Esophagus muscularis mucosa (tissue), 4 donors: ENCODE results near the gene AMOT. TPM values are rescaled to one million over a fixed set of nuclear protein-coding genes. Genes with fewer than 3 reads are reported as not detected.

ENCODE experiments used
- DNase-seq: peaks from one replicate; pipeline ENCODE4 v3.0.0-alpha.2; 2017; ENCODE audit errors: extremely low spot score
- H3K27ac ChIP-seq, 4 donors: fragments of 200-600 bp; sonication (generic); replicated peaks in 1 of 4; 1 replicate in 3 of 4; 2 replicates in 1 of 4; pipeline ENCODE4 v1.5.1; 2016 to 2019; ENCODE audit warnings: mild to moderate bottlenecking in 1 of 4
- H3K27me3 ChIP-seq, 4 donors: fragments of 200-600 bp; sonication (generic); one replicate each; pipeline versions ENCODE4 v1.5.1 to v1.6.0; 2016 to 2019
- H3K36me3 ChIP-seq, 4 donors: fragments of 200-600 bp; sonication (generic); one replicate each; pipeline ENCODE4 v1.5.1; 2016 to 2019
- H3K4me1 ChIP-seq, 4 donors: fragments of 200-600 bp; sonication (generic); one replicate each; pipeline ENCODE4 v1.5.1; 2016 to 2019
- H3K4me3 ChIP-seq, 4 donors: fragments of 200-600 bp; sonication (generic); 1 replicate in 2 of 4; 2 replicates in 2 of 4; pipeline ENCODE4 v1.5.1; 2016 to 2019; ENCODE audit warnings: mild to moderate bottlenecking in 4 of 4, moderate library complexity in 1 of 4
- H3K9me3 ChIP-seq, 4 donors: fragments of 200-600 bp; sonication (generic); 1 replicate in 3 of 4; 2 replicates in 1 of 4; pipeline ENCODE4 v1.5.1; 2016 to 2019
- EP300 ChIP-seq: sonication (generic); formaldehyde crosslinking; IDR thresholded peaks from one replicate; pipeline ENCODE4 v1.6.1; 2017; ENCODE audit warnings: antibody characterized with exemption
- POLR2A ChIP-seq: fragments of 450-650 bp; IDR thresholded peaks from one replicate; pipeline ENCODE4 v1.6.1; 2017; ENCODE audit warnings: antibody characterized with exemption, moderate library complexity, mild to moderate bottlenecking, low read depth
- POLR2AphosphoS5 ChIP-seq, 2 donors: sonication (generic); formaldehyde crosslinking; IDR thresholded peaks; one replicate each; pipeline ENCODE4 v1.6.1; 2017; ENCODE audit warnings: antibody characterized with exemption in 2 of 2
- WGBS: methylation state at CpG from one replicate; pipeline ENCODE4 v1.1.5; 2018; 5-methylcytosine and 5-hydroxymethylcytosine counted together
- intact Hi-C: fragments of 100-400 bp; cut with DNase I; formaldehyde crosslinking; loops from one replicate; pipeline ENCODE4 v1.15.1; 2023
- total RNA-seq, 4 donors: library from RNA; depleted of rRNA; stranded (reverse); fragments of >200 nt; gene quantifications; one replicate each; pipeline versions ENCODE4 v1.1.0 to v1.2.1, GENCODE V29; 2016
- TF ChIP-seq, protein P1 (sequence below), 3 experiments: fragments of 200-600 bp in 2 of 3; fragments of 450-650 bp in 1 of 3; sonication (generic) in 2 of 3; IDR thresholded peaks; one replicate each; pipeline ENCODE4 v1.5.1; 2017 to 2019; ENCODE audit warnings: antibody characterized with exemption in 3 of 3, mild to moderate bottlenecking in 2 of 3, moderate library complexity in 1 of 3

The AMOT gene
- total RNA-seq, 4 donors from 2014 or later: 4.5 to 11.1 (median 9.2) TPM

DNA sequence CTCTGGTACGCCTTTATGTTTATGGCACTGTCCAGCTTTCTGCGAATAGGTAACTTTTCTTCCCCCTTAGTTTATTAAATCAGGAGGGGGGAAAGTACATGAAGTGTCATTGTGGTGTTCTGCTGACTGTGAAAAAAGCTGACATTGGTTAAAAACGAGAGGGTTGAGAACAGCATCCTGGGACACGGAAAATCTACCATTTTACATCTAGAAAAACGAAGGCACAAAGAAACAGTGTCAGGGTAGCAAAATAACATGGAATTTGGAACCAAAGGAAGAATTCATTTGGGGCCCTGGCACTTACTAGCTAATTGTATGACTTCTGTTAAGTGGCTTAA is 1.2 kb upstream of the AMOT start:
- Histone ChIP-seq H3K27me3 (no peaks in the 10 kb centered on the region), H3K36me3 (no peaks in the 10 kb centered on the region), H3K4me3 (peak overlapping the region; percentile 62 to 71 (median 66)), H3K4me1 (peaks cover 0 to 9% (median 3%) of the 10 kb centered on the region in 4 donors), H3K9me3 (no peaks in the 10 kb centered on the region), H3K27ac (peak overlapping the region; percentile 28 to 81 (median 72))
- WGBS: 45% methylated on average over 5 of the region's 5 CpGs
- TF ChIP-seq, protein P1, sequence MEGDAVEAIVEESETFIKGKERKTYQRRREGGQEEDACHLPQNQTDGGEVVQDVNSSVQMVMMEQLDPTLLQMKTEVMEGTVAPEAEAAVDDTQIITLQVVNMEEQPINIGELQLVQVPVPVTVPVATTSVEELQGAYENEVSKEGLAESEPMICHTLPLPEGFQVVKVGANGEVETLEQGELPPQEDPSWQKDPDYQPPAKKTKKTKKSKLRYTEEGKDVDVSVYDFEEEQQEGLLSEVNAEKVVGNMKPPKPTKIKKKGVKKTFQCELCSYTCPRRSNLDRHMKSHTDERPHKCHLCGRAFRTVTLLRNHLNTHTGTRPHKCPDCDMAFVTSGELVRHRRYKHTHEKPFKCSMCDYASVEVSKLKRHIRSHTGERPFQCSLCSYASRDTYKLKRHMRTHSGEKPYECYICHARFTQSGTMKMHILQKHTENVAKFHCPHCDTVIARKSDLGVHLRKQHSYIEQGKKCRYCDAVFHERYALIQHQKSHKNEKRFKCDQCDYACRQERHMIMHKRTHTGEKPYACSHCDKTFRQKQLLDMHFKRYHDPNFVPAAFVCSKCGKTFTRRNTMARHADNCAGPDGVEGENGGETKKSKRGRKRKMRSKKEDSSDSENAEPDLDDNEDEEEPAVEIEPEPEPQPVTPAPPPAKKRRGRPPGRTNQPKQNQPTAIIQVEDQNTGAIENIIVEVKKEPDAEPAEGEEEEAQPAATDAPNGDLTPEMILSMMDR (IDR thresholded peaks at IDR 0.05): no peak
- no peak for TF ChIP-seq POLR2A
- TF ChIP-seq EP300: no peak
- no peak for TF ChIP-seq POLR2AphosphoS5 (IDR thresholded peaks at IDR 0.05)
- no peak for DNase-seq
- intact Hi-C loops: no loop called here

GRCh38 chrX:112841114-112841819 is 636 bp upstream of the AMOT start:
- Histone ChIP-seq H3K36me3 (no peaks in the 10 kb centered on the region), H3K4me3 (peak overlapping the region; percentile 62 to 71 (median 66)), H3K27ac (peak overlapping the region; percentile 71 to 82 (median 77)), H3K4me1 (peaks cover 0 to 9% (median 3%) of the 10 kb centered on the region in 4 donors), H3K27me3 (no peaks in the 10 kb centered on the region), H3K9me3 (no peaks in the 10 kb centered on the region)
- intact Hi-C loops: no loop called here
- TF ChIP-seq EP300 (no peak), POLR2A (no peak), POLR2AphosphoS5 (IDR thresholded peaks at IDR 0.05) (peak in 1 of 2 donors; percentile 43)
- TF ChIP-seq, protein P1 (IDR thresholded peaks at IDR 0.05): no peak
- DNase-seq: peak; percentile 92
- 20% methylated on average over 33 of the region's 46 CpGs for WGBS

GRCh38 chrX:112839856-112840255 is 775 bp downstream of the AMOT start:
- intact Hi-C loops: no loop called here
- no peak for DNase-seq
- TF ChIP-seq POLR2A (no peak), EP300 (no peak), POLR2AphosphoS5 (IDR thresholded peaks at IDR 0.05) (no peak)
- TF ChIP-seq, protein P1 (IDR thresholded peaks at IDR 0.05): no peak
- Histone ChIP-seq H3K9me3 (no peaks in the 10 kb centered on the region), H3K27me3 (no peaks in the 10 kb centered on the region), H3K4me3 (peak overlapping the region; percentile 62 to 71 (median 66)), H3K27ac (peak overlapping the region in 3 of 4 donors; percentile 71 to 82 (median 81)), H3K4me1 (peaks cover 0 to 6% (median 3%) of the 10 kb centered on the region in 4 donors), H3K36me3 (no peaks in the 10 kb centered on the region)
- 32% methylated on average over 5 of the region's 5 CpGs for whole genome bisulfite sequencing

DNA sequence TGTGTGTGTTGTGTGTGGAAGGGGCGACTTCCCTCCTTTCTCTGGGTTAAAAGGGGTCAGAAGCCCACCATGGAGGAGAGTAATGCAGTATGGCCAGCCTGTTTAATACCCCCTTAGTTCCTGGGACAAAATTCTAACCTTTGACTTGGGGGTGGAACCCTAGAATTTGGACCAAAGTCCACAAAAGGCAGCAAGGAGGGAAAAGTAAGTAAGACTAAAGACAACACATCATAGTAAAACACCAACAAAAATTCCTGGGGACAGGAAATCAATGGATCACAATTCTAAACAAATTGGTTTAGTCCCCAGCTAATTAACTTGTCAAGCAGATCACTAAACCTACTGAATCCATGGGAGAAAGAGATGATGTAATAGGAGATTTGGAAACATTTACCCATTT is 3.1 kb downstream of the AMOT start:
- Histone ChIP-seq H3K27me3 (no peaks in the 10 kb centered on the region), H3K4me3 (no peak overlapping the region), H3K27ac (no peak overlapping the region), H3K4me1 (peaks cover 0 to 6% (median 3%) of the 10 kb centered on the region in 4 donors), H3K36me3 (no peaks in the 10 kb centered on the region), H3K9me3 (no peaks in the 10 kb centered on the region)
- no peak for DNase-seq
- no peak for TF ChIP-seq POLR2A
- no peak for TF ChIP-seq POLR2AphosphoS5 (IDR thresholded peaks at IDR 0.05)
- TF ChIP-seq, protein P1 (IDR thresholded peaks at IDR 0.05): no peak
- no peak for TF ChIP-seq EP300
- 66% methylated on average over 1 of the region's 1 CpG for WGBS
- intact Hi-C loops: no loop called here
